Muscle of leg (tissue), 11 donors: ENCODE results near the gene RIPPLY1. TPM values are rescaled to one million over a fixed set of nuclear protein-coding genes. Genes with fewer than 3 reads are reported as not detected.
A peak's percentile ranks its signal among the peaks of the same experiment; 100 is the strongest.
"Not testable (repeated sequence)": the region's sequence is repeated elsewhere in the genome, so short reads cannot be mapped to it uniquely, and the experiment has no call there.

Experiments used
- DNase-seq: peaks from one replicate; pipeline ENCODE4 v3.0.0; 2013
- H3K27ac ChIP-seq: one replicate; pipeline ENCODE4 v1.5.1; 2013; ENCODE audit warnings: mild to moderate bottlenecking, low read length, control low read depth
- H3K27me3 ChIP-seq: one replicate; pipeline ENCODE4 v1.6.1; 2013; ENCODE audit warnings: low read length; ENCODE audit not compliant: control insufficient read depth, insufficient read depth
- H3K36me3 ChIP-seq: one replicate; pipeline ENCODE4 v1.6.1; 2013; ENCODE audit warnings: low read length; ENCODE audit not compliant: control insufficient read depth, insufficient read depth
- H3K4me1 ChIP-seq: one replicate; pipeline ENCODE4 v1.6.1; 2013; ENCODE audit warnings: low read length; ENCODE audit not compliant: control insufficient read depth, insufficient read depth
- H3K4me3 ChIP-seq: one replicate; pipeline ENCODE4 v1.5.1; 2013; ENCODE audit warnings: low read length, control low read depth
- H3K9me3 ChIP-seq: replicated peaks from 2 replicates; pipeline ENCODE4 v1.6.1; 2013; ENCODE audit warnings: low read depth, low read length; ENCODE audit not compliant: control insufficient read depth
- WGBS: methylation state at CpG from one replicate; pipeline ENCODE4 v1.1.5; 2013; ENCODE audit warnings: missing lambda C conversion rate; ENCODE audit not compliant: insufficient coverage; 5-methylcytosine and 5-hydroxymethylcytosine counted together
- polyA plus RNA-seq, 8 donors: library from polyadenylated mRNA; unstranded; fragments of 120-200 nt; gene quantifications; one replicate each; pipeline versions ENCODE4 v1.2.1 to v1.2.3, GENCODE V29; 2013; ENCODE audit warnings: inconsistent platforms in 1 of 8, low replicate concordance in 1 of 8; ENCODE audit not compliant: insufficient read length in 8 of 8, insufficient read depth in 1 of 8
- total RNA-seq: library from RNA; stranded (reverse); fragments of 120-200 nt; gene quantifications from one replicate; pipeline ENCODE4 v1.2.4, GENCODE V29; 2013

RIPPLY1 gene
- total and polyA plus RNA-seq, 9 donors = 0.15 to 1.4 (median 0.37) TPM; not detected in 1

- DNase-seq = no peak
- Histone ChIP-seq H3K4me3 (no peak overlapping the region), H3K27me3 (peaks cover 30% of the 10 kb centered on the region), H3K4me1 (no peaks in the 10 kb centered on the region), H3K36me3 (no peaks in the 10 kb centered on the region), H3K9me3 (no peaks in the 10 kb centered on the region), H3K27ac (no peak overlapping the region)
- 50% methylated on average over 1 of the region's 2 CpGs for WGBS
Measured at GRCh38 chrX:106899276-106899675, 3.9 kb downstream of the RIPPLY1 start.

GRCh38 chrX:106898462-106898861, 4.7 kb downstream of the RIPPLY1 start:
- Histone ChIP-seq H3K9me3 (no peaks in the 10 kb centered on the region), H3K36me3 (no peaks in the 10 kb centered on the region), H3K4me1 (no peaks in the 10 kb centered on the region), H3K4me3 (no peak overlapping the region), H3K27me3 (peaks cover 26% of the 10 kb centered on the region), H3K27ac (no peak overlapping the region)
- DNase-seq = peak; percentile 22
- no CpG with 5 or more reads among the region's 1 CpG for WGBS

GRCh38 chrX:106897259-106897658, 5.9 kb downstream of the RIPPLY1 start:
- Histone ChIP-seq H3K27me3 (peaks cover 23% of the 10 kb centered on the region), H3K27ac (no peak overlapping the region), H3K4me1 (no peaks in the 10 kb centered on the region), H3K36me3 (no peaks in the 10 kb centered on the region), H3K9me3 (no peaks in the 10 kb centered on the region), H3K4me3 (no peak overlapping the region)
- no peak for DNase-seq
- WGBS = 61% methylated on average over 3 of the region's 6 CpGs

GRCh38 chrX:106894978-106895452, 8.1 kb downstream of the RIPPLY1 start:
- H3K9me3 ChIP-seq = no peaks in the 10 kb centered on the region
- no peak overlapping the region for H3K27ac ChIP-seq
- H3K4me1 ChIP-seq = no peaks in the 10 kb centered on the region
- WGBS = 53% methylated on average over 2 of the region's 3 CpGs
- DNase-seq = peak; percentile 34
- peaks cover 20% of the 10 kb centered on the region for H3K27me3 ChIP-seq
- no peak overlapping the region for H3K4me3 ChIP-seq
- H3K36me3 ChIP-seq = no peaks in the 10 kb centered on the region

- H3K27me3 ChIP-seq = peaks cover 17% of the 10 kb centered on the region
- WGBS = 0% methylated on average over 3 of the region's 6 CpGs
Measured at GRCh38 chrX:106894392-106894909, 8.7 kb downstream of the RIPPLY1 start.

GRCh38 chrX:106891762-106892460, 11.2 kb downstream of the RIPPLY1 start:
- H3K9me3 ChIP-seq = no peaks in the 10 kb centered on the region
- no peaks in the 10 kb centered on the region for H3K4me1 ChIP-seq
- H3K27ac ChIP-seq = no peak overlapping the region
- H3K27me3 ChIP-seq = peaks cover 15% of the 10 kb centered on the region
- no peaks in the 10 kb centered on the region for H3K36me3 ChIP-seq
- 35% methylated on average over 3 of the region's 7 CpGs for whole genome bisulfite sequencing
- H3K4me3 ChIP-seq = no peak overlapping the region
- no peak for DNase-seq

More at GRCh38 chrX:106894392-106894909, 8.7 kb downstream of the RIPPLY1 start:
- Histone ChIP-seq H3K4me1 (no peaks in the 10 kb centered on the region), H3K9me3 (no peaks in the 10 kb centered on the region), H3K27ac (no peak overlapping the region), H3K4me3 (no peak overlapping the region), H3K36me3 (no peaks in the 10 kb centered on the region)
- DNase-seq = peak; percentile 71

- no peak overlapping the region for H3K4me3 ChIP-seq
- peaks cover 13% of the 10 kb centered on the region for H3K27me3 ChIP-seq
- H3K36me3 ChIP-seq = no peaks in the 10 kb centered on the region
- no CpG with 5 or more reads among the region's 1 CpG for WGBS
- H3K9me3 ChIP-seq = no peaks in the 10 kb centered on the region
- no peak for DNase-seq
- no peak overlapping the region for H3K27ac ChIP-seq
- no peaks in the 10 kb centered on the region for H3K4me1 ChIP-seq
Measured at GRCh38 chrX:106889468-106889867, 13.7 kb downstream of the RIPPLY1 start.

GRCh38 chrX:106875151-106875550, 28.0 kb downstream of the RIPPLY1 start:
- WGBS = no CpG with 5 or more reads among the region's 1 CpG
- no peak overlapping the region for H3K27ac ChIP-seq
- H3K4me1 ChIP-seq = no peaks in the 10 kb centered on the region
- DNase-seq = no peak
- H3K27me3 ChIP-seq = peaks cover 6% of the 10 kb centered on the region
- H3K36me3 ChIP-seq = no peaks in the 10 kb centered on the region
- no peaks in the 10 kb centered on the region for H3K9me3 ChIP-seq
- H3K4me3 ChIP-seq = no peak overlapping the region

- H3K36me3 ChIP-seq = no peaks in the 10 kb centered on the region
- no peak overlapping the region for H3K4me3 ChIP-seq
- no peak for DNase-seq
- no peaks in the 10 kb centered on the region for H3K9me3 ChIP-seq
- no peak overlapping the region for H3K27ac ChIP-seq
- no CpG with 5 or more reads among the region's 2 CpGs for WGBS
- peaks cover 6% of the 10 kb centered on the region for H3K27me3 ChIP-seq
- H3K4me1 ChIP-seq = no peaks in the 10 kb centered on the region
Measured at GRCh38 chrX:106874075-106874474, 29.1 kb downstream of the RIPPLY1 start.

GRCh38 chrX:106872796-106873195, 30.3 kb downstream of the RIPPLY1 start:
- not testable (repeated sequence) for H3K27me3 ChIP-seq, H3K9me3 ChIP-seq, H3K36me3 ChIP-seq, DNase-seq, H3K4me3 ChIP-seq, H3K27ac ChIP-seq, H3K4me1 ChIP-seq
- WGBS = 100% methylated on average over 2 of the region's 2 CpGs
